HFF-Myc (cell line): ENCODE measurements around the gene ADARB1.

Experiments used
- DNase-seq: peaks from one replicate; pipeline ENCODE4 v3.0.0-alpha.2; 2011; ENCODE audit warnings: low read depth; ENCODE audit errors: extremely low read depth
- H3K4me3 ChIP-seq: replicated peaks from 2 replicates; pipeline ENCODE4 v1.5.1; 2011; ENCODE audit warnings: low read depth, mild to moderate bottlenecking, control low read depth, low read length
- CTCF ChIP-seq: IDR thresholded peaks from 2 replicates; pipeline ENCODE4 v1.5.1; 2012; ENCODE audit warnings: mild to moderate bottlenecking, low read depth, low read length, control low read depth; ENCODE audit errors: missing control alignments

The ADARB1 gene

GRCh38 chr21:45094412-45094811 is 20.0 kb downstream of the ADARB1 start:
- TF ChIP-seq CTCF = no peak
- no peak overlapping the region for H3K4me3 ChIP-seq
- no peak for DNase-seq

- DNase-seq = no peak
- H3K4me3 ChIP-seq = no peak overlapping the region
- TF ChIP-seq CTCF = no peak
Measured at GRCh38 chr21:45095505-45095904, 21.1 kb downstream of the ADARB1 start.

- no peak for DNase-seq
- no peak overlapping the region for H3K4me3 ChIP-seq
- TF ChIP-seq CTCF = no peak
Measured at GRCh38 chr21:45096217-45096616, 21.8 kb downstream of the ADARB1 start.

GRCh38 chr21:45097827-45098387 is 23.5 kb downstream of the ADARB1 start:
- no peak for DNase-seq
- H3K4me3 ChIP-seq = no peak overlapping the region
- no peak for TF ChIP-seq CTCF

GRCh38 chr21:45098867-45099266 is 24.5 kb downstream of the ADARB1 start:
- no peak overlapping the region for H3K4me3 ChIP-seq
- peak; percentile 46 for TF ChIP-seq CTCF
- no peak for DNase-seq

- no peak overlapping the region for H3K4me3 ChIP-seq
- no peak for DNase-seq
- no peak for TF ChIP-seq CTCF
Measured at GRCh38 chr21:45099571-45099970, 25.2 kb downstream of the ADARB1 start.

GRCh38 chr21:45100866-45101265 is 26.5 kb downstream of the ADARB1 start:
- no peak for DNase-seq
- no peak for TF ChIP-seq CTCF
- H3K4me3 ChIP-seq = no peak overlapping the region
